Neural progenitor cell (in vitro differentiated cells): ENCODE results near the gene TXNL4B. TPM values are rescaled to one million over a fixed set of nuclear protein-coding genes. Genes with fewer than 3 reads are reported as not detected.

Experiments used
- DNase-seq: peaks from one replicate; pipeline ENCODE4 v3.0.0-alpha.2; 2016; ENCODE audit warnings: low spot score
- H2AFZ ChIP-seq: fragments of 200-600 bp; sonication (generic); replicated peaks from 2 replicates; pipeline ENCODE4 v1.6.1; 2016; ENCODE audit warnings: antibody characterized with exemption
- H3F3A ChIP-seq: fragments of 200-600 bp; sonication (generic); 2 replicates; pipeline ENCODE4 v1.6.1; 2016; ENCODE audit warnings: antibody characterized with exemption, low read depth
- H3K27ac ChIP-seq: fragments of 200-600 bp; sonication (generic); 2 replicates; pipeline ENCODE4 v1.5.1; 2016; ENCODE audit warnings: mild to moderate bottlenecking
- H3K27me3 ChIP-seq: fragments of 200-600 bp; sonication (generic); 2 replicates; pipeline ENCODE4 v1.6.1; 2016; ENCODE audit warnings: mild to moderate bottlenecking, moderate library complexity
- H3K36me3 ChIP-seq: fragments of 200-600 bp; sonication (generic); 2 replicates; pipeline ENCODE4 v1.5.1; 2016
- H3K4me1 ChIP-seq: fragments of 200-600 bp; sonication (generic); 2 replicates; pipeline ENCODE4 v1.6.1; 2016; ENCODE audit warnings: mixed run types
- H3K4me2 ChIP-seq: fragments of 200-600 bp; sonication (generic); 2 replicates; pipeline ENCODE4 v1.6.1; 2016
- H3K4me3 ChIP-seq: fragments of 200-600 bp; sonication (generic); 2 replicates; pipeline ENCODE4 v1.5.1; 2016
- H3K79me2 ChIP-seq: fragments of 200-600 bp; sonication (generic); 2 replicates; pipeline ENCODE4 v1.6.1; 2016; ENCODE audit warnings: low read depth
- H3K9ac ChIP-seq: fragments of 200-600 bp; sonication (generic); 2 replicates; pipeline ENCODE4 v1.6.1; 2016
- H3K9me3 ChIP-seq: fragments of 200-600 bp; sonication (generic); 2 replicates; pipeline ENCODE4 v1.5.1; 2016; ENCODE audit warnings: low read depth
- H4K20me1 ChIP-seq: fragments of 200-600 bp; sonication (generic); 2 replicates; pipeline ENCODE4 v1.6.1; 2016; ENCODE audit warnings: low read depth
- H3K27ac Mint-ChIP-seq: 3 replicates; pipeline ENCODE4 v1.8.0; 2021; ENCODE audit warnings: mixed read lengths
- H3K27me3 Mint-ChIP-seq: 2 replicates; pipeline ENCODE4 v1.8.0; 2022; ENCODE audit warnings: low read depth, mild to moderate bottlenecking, inconsistent platforms, moderate library complexity, mixed read lengths; ENCODE audit not compliant: insufficient read depth
- H3K36me3 Mint-ChIP-seq: 3 replicates; pipeline ENCODE4 v1.8.0; 2021; ENCODE audit warnings: mixed read lengths
- H3K4me1 Mint-ChIP-seq: 3 replicates; pipeline ENCODE4 v1.8.0; 2021; ENCODE audit warnings: mixed read lengths
- H3K4me3 Mint-ChIP-seq: 3 replicates; pipeline ENCODE4 v1.8.0; 2021; ENCODE audit warnings: mild to moderate bottlenecking, moderate library complexity, mixed read lengths
- H3K9me3 Mint-ChIP-seq: 3 replicates; pipeline ENCODE4 v1.8.0; 2020; ENCODE audit warnings: mixed read lengths
- CTCF ChIP-seq: fragments of 200-600 bp; sonication (generic); IDR thresholded peaks from 2 replicates; pipeline ENCODE4 v1.5.1; 2017; ENCODE audit warnings: antibody characterized with exemption, mild to moderate bottlenecking
- EZH2 ChIP-seq: fragments of 200-600 bp; sonication (generic); IDR thresholded peaks from 2 replicates; pipeline ENCODE4 v1.6.1; 2017; ENCODE audit warnings: antibody characterized with exemption, mild to moderate bottlenecking, moderate library complexity
- EZH2phosphoT487 ChIP-seq: fragments of 200-600 bp; sonication (generic); IDR thresholded peaks from 2 replicates; pipeline ENCODE4 v1.6.1; 2017; ENCODE audit warnings: antibody characterized with exemption
- total RNA-seq: library from RNA; depleted of rRNA; stranded (reverse); fragments of >200 nt; gene quantifications from 2 replicates; pipeline ENCODE4 v1.2.3, GENCODE V29; 2015; ENCODE audit warnings: low replicate concordance

Gene TXNL4B
- total RNA-seq, 1 donor from 2014 or later, result 23.4 TPM

- peaks cover 14% of the 10 kb centered on the region for H3K4me1 ChIP-seq
- no peaks in the 10 kb centered on the region for H4K20me1 ChIP-seq
- no peak for TF ChIP-seq EZH2
- TF ChIP-seq EZH2phosphoT487, result no peak
- no peak for TF ChIP-seq CTCF
These were observed 39.3 kb upstream of the TXNL4B start for GRCh38 chr16:72132726-72133125.

GRCh38 chr16:72131036-72131435 is 37.6 kb upstream of the TXNL4B start:
- Histone ChIP-seq H3K4me2 (no peak overlapping the region), H3K9ac (no peak overlapping the region), H2AFZ (no peak overlapping the region), H3K27ac (no peak overlapping the region), H3K9me3 (no peaks in the 10 kb centered on the region), H3K27me3 (no peaks in the 10 kb centered on the region), H3K36me3 (no peaks in the 10 kb centered on the region), H3F3A (peaks cover 11% of the 10 kb centered on the region), H3K4me1 (peaks cover 14% of the 10 kb centered on the region), H3K4me3 (no peak overlapping the region), H4K20me1 (no peaks in the 10 kb centered on the region), H3K79me2 (no peaks in the 10 kb centered on the region)
- H3K36me3 Mint-ChIP-seq, result no peaks in the 10 kb centered on the region
- no peak overlapping the region for H3K4me3 Mint-ChIP-seq
- H3K9me3 Mint-ChIP-seq, result no peaks in the 10 kb centered on the region
- TF ChIP-seq EZH2, result no peak
- no peak for TF ChIP-seq CTCF
- TF ChIP-seq EZH2phosphoT487, result no peak
- H3K27me3 Mint-ChIP-seq, result peaks cover 6% of the 10 kb centered on the region
- no peak for DNase-seq
- no peak overlapping the region for H3K27ac Mint-ChIP-seq
- peaks cover 8% of the 10 kb centered on the region for H3K4me1 Mint-ChIP-seq

More at GRCh38 chr16:72132726-72133125, 39.3 kb upstream of the TXNL4B start:
- Histone ChIP-seq H3K9ac (no peak overlapping the region), H3K36me3 (no peaks in the 10 kb centered on the region), H3F3A (peaks cover 11% of the 10 kb centered on the region), H2AFZ (no peak overlapping the region), H3K4me2 (no peak overlapping the region), H3K27ac (no peak overlapping the region), H3K4me3 (no peak overlapping the region), H3K79me2 (no peaks in the 10 kb centered on the region), H3K9me3 (no peaks in the 10 kb centered on the region), H3K27me3 (no peaks in the 10 kb centered on the region)
- peaks cover 6% of the 10 kb centered on the region for H3K27me3 Mint-ChIP-seq
- H3K4me1 Mint-ChIP-seq, result peaks cover 8% of the 10 kb centered on the region
- H3K4me3 Mint-ChIP-seq, result no peak overlapping the region
- H3K9me3 Mint-ChIP-seq, result no peaks in the 10 kb centered on the region
- H3K36me3 Mint-ChIP-seq, result no peaks in the 10 kb centered on the region
- no peak overlapping the region for H3K27ac Mint-ChIP-seq
- no peak for DNase-seq

GRCh38 chr16:72129976-72130656 is 36.7 kb upstream of the TXNL4B start:
- Mint-ChIP-seq H3K36me3 (no peaks in the 10 kb centered on the region), H3K27me3 (peaks cover 4% of the 10 kb centered on the region), H3K9me3 (no peaks in the 10 kb centered on the region), H3K4me1 (peaks cover 16% of the 10 kb centered on the region), H3K4me3 (no peak overlapping the region), H3K27ac (no peak overlapping the region)
- Histone ChIP-seq H3K27ac (no peak overlapping the region), H3K36me3 (no peaks in the 10 kb centered on the region), H3K4me1 (peaks cover 18% of the 10 kb centered on the region), H2AFZ (no peak overlapping the region), H3F3A (peaks cover 11% of the 10 kb centered on the region), H4K20me1 (no peaks in the 10 kb centered on the region), H3K4me2 (no peak overlapping the region), H3K4me3 (no peak overlapping the region), H3K9ac (no peak overlapping the region), H3K27me3 (no peaks in the 10 kb centered on the region), H3K79me2 (no peaks in the 10 kb centered on the region), H3K9me3 (no peaks in the 10 kb centered on the region)
- DNase-seq, result no peak
- TF ChIP-seq EZH2, result no peak
- no peak for TF ChIP-seq EZH2phosphoT487
- TF ChIP-seq CTCF, result no peak
